HK-2 (cell line): Measurements from ENCODE around the gene FLRT1.
"Not testable (repeated sequence)": the region's sequence is repeated elsewhere in the genome, so short reads cannot be mapped to it uniquely, and the experiment has no call there.

Source experiments
- DNase-seq: peaks from one replicate; pipeline ENCODE4 v3.0.0-alpha.2; 2018; ENCODE audit not compliant: unreplicated experiment

The FLRT1 gene

GRCh38 chr11:64045700-64046099 lies 10.0 kb downstream of the FLRT1 start:
- DNase-seq, result no peak

GRCh38 chr11:64047373-64047772 lies 11.6 kb downstream of the FLRT1 start:
- DNase-seq, result not testable (repeated sequence)

GRCh38 chr11:64048042-64048854 lies 12.5 kb downstream of the FLRT1 start:
- no peak for DNase-seq

GRCh38 chr11:64049509-64049908 lies 13.8 kb downstream of the FLRT1 start:
- no peak for DNase-seq

- no peak for DNase-seq
These were observed 15.6 kb downstream of the FLRT1 start for GRCh38 chr11:64051297-64051696.

GRCh38 chr11:64052436-64052835 lies 16.7 kb downstream of the FLRT1 start:
- DNase-seq, result no peak

- DNase-seq, result no peak
These were observed 17.3 kb downstream of the FLRT1 start for GRCh38 chr11:64052938-64053622.

GRCh38 chr11:64053699-64054098 lies 18.0 kb downstream of the FLRT1 start:
- no peak for DNase-seq

- no peak for DNase-seq
These were observed 19.3 kb downstream of the FLRT1 start for GRCh38 chr11:64055077-64055476.

- DNase-seq, result no peak
These were observed 20.6 kb downstream of the FLRT1 start for GRCh38 chr11:64056213-64056785.

GRCh38 chr11:64056861-64057260 lies 21.1 kb downstream of the FLRT1 start:
- DNase-seq, result no peak

GRCh38 chr11:64057890-64058289 lies 22.2 kb downstream of the FLRT1 start:
- DNase-seq, result no peak

- DNase-seq, result no peak
These were observed 22.8 kb downstream of the FLRT1 start for GRCh38 chr11:64058494-64058893.

GRCh38 chr11:64059339-64060140 lies 23.8 kb downstream of the FLRT1 start:
- DNase-seq, result no peak

- no peak for DNase-seq
These were observed 24.6 kb downstream of the FLRT1 start for GRCh38 chr11:64060263-64060860.

GRCh38 chr11:64060861-64061444 lies 25.2 kb downstream of the FLRT1 start:
- DNase-seq, result peak; percentile 25

GRCh38 chr11:64062185-64063039 lies 26.7 kb downstream of the FLRT1 start:
- no peak for DNase-seq

GRCh38 chr11:64063777-64064176 lies 28.0 kb downstream of the FLRT1 start:
- DNase-seq, result no peak

- no peak for DNase-seq
These were observed 28.8 kb downstream of the FLRT1 start for GRCh38 chr11:64064374-64065140.

- no peak for DNase-seq
These were observed 29.4 kb downstream of the FLRT1 start for GRCh38 chr11:64065141-64065465.
